ENCODE measurements around the gene MBP.

MBP gene

DNA sequence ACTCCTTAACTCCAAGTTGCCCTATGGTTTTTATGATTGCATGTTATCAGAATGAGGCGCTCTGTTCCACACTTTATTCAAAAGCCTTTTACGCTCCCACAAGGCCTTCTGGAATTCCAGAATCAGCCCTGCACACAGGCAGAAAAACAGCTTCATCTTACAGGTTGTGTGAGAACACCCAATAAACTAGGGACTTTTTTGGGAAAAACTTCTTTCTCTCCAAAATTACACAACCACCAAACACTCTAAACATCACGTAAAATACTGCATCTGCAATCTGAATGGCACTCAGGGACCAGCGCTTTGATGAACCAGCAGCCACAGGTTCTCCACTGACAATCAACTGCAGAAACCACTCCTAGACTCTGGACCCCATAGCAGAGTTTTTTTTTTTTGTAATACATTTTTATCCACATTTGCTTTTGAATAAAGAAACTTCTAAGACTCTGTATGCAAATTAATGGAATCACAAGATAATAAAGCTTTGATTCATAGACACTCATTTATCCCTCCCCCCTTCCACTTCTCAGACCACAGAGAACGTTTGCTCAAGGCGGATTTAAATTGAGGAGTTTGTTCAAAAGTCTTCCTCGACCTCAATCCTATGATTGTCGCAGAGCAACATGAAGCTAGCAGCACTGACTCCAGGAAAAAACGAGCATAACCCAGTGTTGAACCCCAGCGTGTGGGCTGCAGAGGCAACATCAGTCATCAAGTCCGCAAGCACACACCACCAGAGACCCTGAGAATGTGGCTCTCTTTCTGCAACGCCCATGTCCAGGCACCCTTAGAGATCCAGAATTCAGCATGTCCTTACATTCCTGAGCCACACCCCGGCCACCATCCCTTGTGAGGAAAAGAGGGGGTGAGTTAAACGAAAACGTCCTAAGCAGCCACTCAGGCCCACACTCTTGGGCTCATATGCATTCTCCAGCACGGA is 116.5 kb downstream of the MBP start:
- Mint-ChIP-seq H3K4me3 (no peak overlapping the region), H3K27me3 (no peaks in the 10 kb centered on the region), H3K36me3 (ENCODE audit: insufficient read depth) (peaks cover 68% of the 10 kb centered on the region), H3K4me1 (peaks cover 73% of the 10 kb centered on the region), H3K9me3 (no peaks in the 10 kb centered on the region), H3K27ac (ENCODE audit: low read depth) (peak overlapping the region; percentile 63)
- DNase-seq (ENCODE audit: low spot score in 2 of 2) (no peak), ATAC-seq (replicated peaks; ENCODE audit: extremely low read depth, poor library complexity, severe bottlenecking) (no peak)

DNA sequence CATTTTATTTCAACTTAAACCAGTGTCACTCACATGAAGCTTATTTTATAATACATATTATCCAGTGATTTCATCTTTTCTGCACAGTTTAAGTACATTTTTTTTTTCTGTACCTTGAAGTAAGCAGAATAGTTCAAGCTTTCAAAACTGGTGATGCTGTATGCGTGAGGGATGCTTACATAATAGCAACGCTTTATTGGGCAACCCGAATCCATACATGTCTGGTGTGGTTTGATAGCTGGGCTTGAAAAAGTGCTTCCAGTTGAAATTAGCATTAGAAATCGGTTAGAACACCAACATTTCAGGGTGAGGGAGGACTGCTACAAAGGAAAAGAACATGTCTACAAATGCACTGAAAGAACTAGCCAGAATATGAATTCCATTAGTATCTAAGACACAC is 117.4 kb downstream of the MBP start:
- Mint-ChIP-seq H3K27me3 (no peaks in the 10 kb centered on the region), H3K36me3 (ENCODE audit: insufficient read depth) (peaks cover 70% of the 10 kb centered on the region), H3K27ac (ENCODE audit: low read depth) (peak overlapping the region; percentile 5), H3K9me3 (no peaks in the 10 kb centered on the region), H3K4me1 (peaks cover 80% of the 10 kb centered on the region), H3K4me3 (no peak overlapping the region)
- DNase-seq (ENCODE audit: low spot score in 2 of 2) (no peak), ATAC-seq (replicated peaks; ENCODE audit: extremely low read depth, poor library complexity, severe bottlenecking) (no peak)

DNA sequence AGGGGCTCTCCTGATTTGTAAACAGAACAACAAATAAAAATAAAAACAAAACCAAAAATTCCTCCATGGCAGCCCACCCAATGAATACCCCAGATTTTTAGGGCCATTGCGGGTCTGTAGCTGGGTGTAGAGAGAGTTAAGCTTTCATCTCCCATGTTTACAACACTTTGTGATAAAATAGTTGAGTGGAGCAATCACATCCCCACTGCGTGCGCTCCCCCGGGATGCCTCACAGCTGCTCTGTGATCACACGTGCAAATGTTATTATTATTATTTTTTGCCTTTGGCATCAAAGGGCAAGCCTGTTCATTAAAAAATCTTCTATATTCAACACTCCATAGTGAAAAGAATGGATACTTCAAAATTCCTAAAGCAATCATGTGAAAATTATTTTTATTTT is 118.0 kb downstream of the MBP start:
- Mint-ChIP-seq H3K9me3 (no peaks in the 10 kb centered on the region), H3K4me3 (no peak overlapping the region), H3K27me3 (no peaks in the 10 kb centered on the region), H3K27ac (ENCODE audit: low read depth) (no peak overlapping the region), H3K4me1 (peaks cover 80% of the 10 kb centered on the region), H3K36me3 (ENCODE audit: insufficient read depth) (peaks cover 72% of the 10 kb centered on the region)
- no peak for ATAC-seq (replicated peaks; ENCODE audit: extremely low read depth, poor library complexity, severe bottlenecking)
- no peak for DNase-seq (ENCODE audit: low spot score in 2 of 2)

DNA sequence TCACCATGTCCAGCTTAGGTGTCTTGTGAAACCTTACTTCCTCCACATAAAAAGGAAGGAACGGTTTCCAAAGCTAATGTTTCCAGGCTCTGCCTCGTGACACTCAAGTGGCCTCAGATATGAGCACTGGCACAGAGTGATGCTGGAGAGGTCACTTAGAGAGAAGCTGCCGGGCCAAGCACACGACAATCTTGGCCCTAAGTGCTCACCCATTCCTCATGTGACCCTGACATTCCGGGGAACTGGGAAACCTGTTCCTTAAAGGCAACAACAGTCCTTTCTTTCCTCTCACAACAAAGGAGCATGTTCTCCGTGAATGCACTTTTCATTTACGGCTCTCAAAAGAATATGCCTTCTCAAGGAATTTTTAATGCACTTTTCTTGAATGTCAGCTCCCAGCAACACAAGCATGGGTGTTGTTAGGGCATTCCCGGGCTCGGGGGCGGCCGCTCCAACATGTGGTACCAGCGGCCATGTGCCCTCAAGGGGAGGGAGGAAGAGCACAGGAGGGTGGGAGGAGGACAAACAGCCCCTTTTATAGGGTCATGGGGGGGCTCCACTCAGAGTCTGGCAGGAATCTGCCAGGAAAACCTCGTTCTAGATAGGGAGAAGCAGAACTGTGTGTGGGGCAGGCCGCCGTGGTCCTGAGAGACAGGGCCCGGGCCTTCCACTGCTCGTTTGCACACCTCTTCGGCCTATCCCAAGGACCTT is 118.6 kb downstream of the MBP start:
- Mint-ChIP-seq H3K27me3 (no peaks in the 10 kb centered on the region), H3K9me3 (no peaks in the 10 kb centered on the region), H3K4me3 (no peak overlapping the region), H3K4me1 (peaks cover 76% of the 10 kb centered on the region), H3K27ac (ENCODE audit: low read depth) (no peak overlapping the region), H3K36me3 (ENCODE audit: insufficient read depth) (peaks cover 71% of the 10 kb centered on the region)
- ATAC-seq (replicated peaks; ENCODE audit: extremely low read depth, poor library complexity, severe bottlenecking) = no peak
- DNase-seq (ENCODE audit: low spot score in 2 of 2) = no peak

DNA sequence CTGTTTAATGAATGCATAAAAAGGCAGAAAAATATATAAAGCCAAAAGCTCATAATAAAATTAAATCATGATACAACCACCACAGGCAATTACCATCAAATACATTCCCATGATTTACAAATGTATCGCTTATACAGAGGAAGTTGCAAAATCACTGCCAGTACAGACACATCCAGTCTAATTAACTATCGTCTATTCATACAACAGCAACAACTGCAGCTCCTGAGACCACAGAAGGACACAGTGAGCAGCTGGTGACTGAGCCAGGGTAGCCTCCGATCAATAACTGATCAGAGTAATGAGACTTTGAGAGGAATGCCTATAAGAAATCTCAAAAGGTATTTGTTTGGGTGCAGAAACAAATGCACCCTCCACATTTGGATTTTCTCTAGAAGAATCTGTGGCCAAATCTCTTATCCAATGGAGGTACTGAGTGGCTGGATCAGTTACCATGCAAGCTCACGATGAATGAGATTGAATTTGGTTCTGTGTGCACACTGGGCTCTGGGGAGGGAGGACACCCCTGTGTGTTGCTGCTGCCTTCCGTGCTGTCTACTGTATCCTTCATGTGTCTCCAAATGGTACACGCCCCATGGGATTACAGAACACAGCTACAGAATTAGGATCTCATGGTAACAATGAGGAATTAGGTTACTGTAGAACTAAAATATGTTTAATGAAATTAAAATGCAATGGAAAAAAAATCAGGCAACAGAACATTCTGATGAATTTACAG is 119.6 kb downstream of the MBP start:
- no peak for ATAC-seq (replicated peaks; ENCODE audit: extremely low read depth, poor library complexity, severe bottlenecking)
- H3K36me3 Mint-ChIP-seq (ENCODE audit: insufficient read depth) = peaks cover 69% of the 10 kb centered on the region
- no peaks in the 10 kb centered on the region for H3K9me3 Mint-ChIP-seq

DNA sequence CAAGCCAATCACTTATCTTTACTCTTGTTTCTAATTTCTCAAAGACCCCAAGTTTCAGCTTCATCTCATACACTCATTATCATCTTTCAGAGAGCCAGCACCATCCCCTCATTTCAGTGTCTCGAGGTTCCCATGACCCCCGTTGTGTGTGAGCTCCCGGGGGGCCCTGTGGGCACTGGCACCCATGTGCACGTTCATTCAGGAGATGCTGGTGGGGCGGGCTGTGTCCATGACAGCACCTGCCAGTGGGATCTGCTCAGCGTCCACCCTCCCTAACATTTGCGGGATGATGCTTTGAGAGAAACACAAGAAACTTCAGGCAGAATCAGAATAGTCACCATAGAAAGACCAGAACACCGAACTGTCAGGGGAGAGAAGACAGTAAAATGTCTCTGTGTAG is 120.5 kb downstream of the MBP start:
- Mint-ChIP-seq H3K27ac (ENCODE audit: low read depth) (peak overlapping the region; percentile 11), H3K9me3 (no peaks in the 10 kb centered on the region), H3K36me3 (ENCODE audit: insufficient read depth) (peaks cover 70% of the 10 kb centered on the region), H3K4me3 (no peak overlapping the region), H3K4me1 (peaks cover 69% of the 10 kb centered on the region), H3K27me3 (no peaks in the 10 kb centered on the region)
- DNase-seq (ENCODE audit: low spot score in 2 of 2) = no peak
- no peak for ATAC-seq (replicated peaks; ENCODE audit: extremely low read depth, poor library complexity, severe bottlenecking)

More for the DNA sequence above, 119.6 kb downstream of the MBP start:
- H3K4me3 Mint-ChIP-seq = no peak overlapping the region
- H3K27ac Mint-ChIP-seq (ENCODE audit: low read depth) = peak overlapping the region; percentile 11
- H3K4me1 Mint-ChIP-seq = peaks cover 72% of the 10 kb centered on the region
- no peak for DNase-seq (ENCODE audit: low spot score in 2 of 2)
- no peaks in the 10 kb centered on the region for H3K27me3 Mint-ChIP-seq

DNA sequence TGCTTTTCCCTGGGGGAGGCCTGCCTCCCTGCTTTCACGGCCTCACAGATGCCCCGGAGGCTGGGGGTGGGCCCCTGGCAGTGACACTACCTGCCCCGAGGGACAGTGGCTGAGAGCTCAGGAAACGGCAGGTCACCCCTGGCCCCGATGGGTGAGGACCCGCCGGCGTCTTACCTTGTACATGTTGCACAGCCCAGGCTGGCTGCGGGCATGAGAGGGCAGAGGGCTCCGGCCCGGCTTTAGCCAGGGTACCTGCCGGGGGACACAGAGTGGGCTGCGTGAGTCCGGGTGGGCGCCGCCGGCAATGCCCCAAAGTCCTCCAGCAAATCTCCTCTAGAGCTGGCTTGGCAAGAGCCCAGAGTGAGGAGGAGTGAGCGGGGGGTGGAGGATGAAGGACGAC is 122.9 kb downstream of the MBP start:
- Mint-ChIP-seq H3K27me3 (no peaks in the 10 kb centered on the region), H3K4me3 (no peak overlapping the region), H3K36me3 (ENCODE audit: insufficient read depth) (peaks cover 61% of the 10 kb centered on the region), H3K4me1 (peaks cover 74% of the 10 kb centered on the region), H3K9me3 (no peaks in the 10 kb centered on the region), H3K27ac (ENCODE audit: low read depth) (peak overlapping the region; percentile 1)
- ATAC-seq (replicated peaks; ENCODE audit: extremely low read depth, poor library complexity, severe bottlenecking) = no peak
- no peak for DNase-seq (ENCODE audit: low spot score in 2 of 2)

DNA sequence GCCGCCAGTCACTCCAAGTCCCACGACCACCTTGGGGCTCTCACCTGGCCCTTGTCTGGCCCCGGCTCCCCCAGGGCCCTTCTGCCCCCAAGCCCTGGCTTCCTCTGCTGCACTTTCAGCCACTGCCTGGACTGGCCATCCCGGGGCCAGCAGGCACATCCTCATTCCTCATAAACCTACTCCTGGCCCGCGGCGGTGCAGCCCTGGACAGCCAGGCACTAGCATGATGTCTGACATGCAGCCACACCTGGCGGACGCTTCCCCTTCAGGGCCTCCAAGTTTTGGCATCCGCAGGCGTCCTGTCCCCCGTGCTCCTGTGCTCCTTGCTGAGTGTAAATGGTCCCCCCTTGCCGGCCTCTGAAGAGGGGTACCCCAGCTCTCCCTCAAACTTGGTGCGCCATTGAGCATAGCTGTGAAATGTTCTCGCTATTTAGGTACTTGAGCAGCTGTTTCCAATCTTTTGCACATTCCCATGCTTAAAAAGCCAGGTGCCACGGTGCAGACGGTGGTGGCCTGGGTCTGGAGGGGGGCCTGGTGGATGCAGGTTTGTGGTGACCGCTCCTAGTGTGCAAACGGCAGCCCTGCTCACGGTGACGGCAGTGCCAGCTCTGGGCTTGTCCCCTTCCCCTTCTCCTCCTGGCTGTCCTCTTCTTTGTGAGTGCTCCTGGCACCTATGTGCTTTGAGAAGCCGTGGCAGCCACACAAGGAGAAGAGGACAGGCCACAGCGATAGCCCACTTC is 123.8 kb downstream of the MBP start:
- H3K9me3 Mint-ChIP-seq = no peaks in the 10 kb centered on the region

DNA sequence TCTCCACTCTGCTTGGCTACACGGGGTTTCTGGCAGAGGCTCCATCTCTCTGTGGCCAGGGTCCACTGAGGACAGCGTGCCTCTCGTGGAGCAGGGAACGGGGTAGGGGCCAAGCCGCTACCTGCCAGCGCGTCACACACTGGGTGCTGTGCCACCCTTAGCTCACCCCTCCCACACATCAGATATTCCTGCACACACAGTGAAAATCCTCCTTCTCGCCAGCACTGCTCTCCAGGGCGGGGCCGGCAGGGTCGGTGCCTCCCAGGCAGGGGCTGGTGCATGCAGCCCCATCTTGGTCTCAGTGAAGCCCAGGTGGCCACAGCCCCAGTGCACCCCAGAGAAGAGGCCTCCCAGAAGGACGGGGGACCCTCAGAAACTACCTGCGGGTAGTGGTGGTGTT is 124.6 kb downstream of the MBP start:
- Mint-ChIP-seq H3K9me3 (no peaks in the 10 kb centered on the region), H3K36me3 (ENCODE audit: insufficient read depth) (peaks cover 50% of the 10 kb centered on the region), H3K27ac (ENCODE audit: low read depth) (no peak overlapping the region), H3K4me3 (no peak overlapping the region), H3K27me3 (no peaks in the 10 kb centered on the region), H3K4me1 (peaks cover 63% of the 10 kb centered on the region)
- DNase-seq (ENCODE audit: low spot score in 2 of 2) = no peak
- ATAC-seq (replicated peaks; ENCODE audit: extremely low read depth, poor library complexity, severe bottlenecking) = no peak

More for the DNA sequence above, 123.8 kb downstream of the MBP start:
- peaks cover 54% of the 10 kb centered on the region for H3K36me3 Mint-ChIP-seq (ENCODE audit: insufficient read depth)
- H3K4me3 Mint-ChIP-seq = no peak overlapping the region
- H3K4me1 Mint-ChIP-seq = peaks cover 70% of the 10 kb centered on the region
- H3K27ac Mint-ChIP-seq (ENCODE audit: low read depth) = peak overlapping the region; percentile 67
- no peaks in the 10 kb centered on the region for H3K27me3 Mint-ChIP-seq
- ATAC-seq (replicated peaks; ENCODE audit: extremely low read depth, poor library complexity, severe bottlenecking) = no peak
- DNase-seq (ENCODE audit: low spot score in 2 of 2) = no peak

DNA sequence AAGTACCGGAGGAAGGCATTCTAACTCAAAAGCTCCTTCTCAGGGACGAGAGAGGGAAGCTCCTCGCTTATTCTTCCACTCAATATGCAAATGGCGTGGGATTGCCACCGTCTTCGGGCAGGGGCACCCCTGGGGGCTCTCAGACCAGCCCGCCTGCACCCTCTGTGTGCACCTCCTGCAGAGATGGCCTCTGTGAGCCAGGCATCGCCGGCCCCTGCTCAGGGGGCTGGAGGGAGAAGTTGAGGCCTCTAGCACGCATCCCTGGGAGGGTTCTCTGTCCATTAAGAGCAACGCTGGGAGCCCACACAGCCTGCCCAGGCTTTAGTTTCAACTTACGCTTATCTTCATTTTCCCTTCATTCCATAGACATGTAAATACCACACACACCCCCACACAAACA is 125.3 kb downstream of the MBP start:
- Mint-ChIP-seq H3K36me3 (ENCODE audit: insufficient read depth) (peaks cover 45% of the 10 kb centered on the region), H3K4me3 (no peak overlapping the region), H3K4me1 (peaks cover 63% of the 10 kb centered on the region), H3K27ac (ENCODE audit: low read depth) (no peak overlapping the region), H3K27me3 (no peaks in the 10 kb centered on the region), H3K9me3 (no peaks in the 10 kb centered on the region)
- ATAC-seq (replicated peaks; ENCODE audit: extremely low read depth, poor library complexity, severe bottlenecking) (no peak), DNase-seq (ENCODE audit: low spot score in 2 of 2) (no peak)

DNA sequence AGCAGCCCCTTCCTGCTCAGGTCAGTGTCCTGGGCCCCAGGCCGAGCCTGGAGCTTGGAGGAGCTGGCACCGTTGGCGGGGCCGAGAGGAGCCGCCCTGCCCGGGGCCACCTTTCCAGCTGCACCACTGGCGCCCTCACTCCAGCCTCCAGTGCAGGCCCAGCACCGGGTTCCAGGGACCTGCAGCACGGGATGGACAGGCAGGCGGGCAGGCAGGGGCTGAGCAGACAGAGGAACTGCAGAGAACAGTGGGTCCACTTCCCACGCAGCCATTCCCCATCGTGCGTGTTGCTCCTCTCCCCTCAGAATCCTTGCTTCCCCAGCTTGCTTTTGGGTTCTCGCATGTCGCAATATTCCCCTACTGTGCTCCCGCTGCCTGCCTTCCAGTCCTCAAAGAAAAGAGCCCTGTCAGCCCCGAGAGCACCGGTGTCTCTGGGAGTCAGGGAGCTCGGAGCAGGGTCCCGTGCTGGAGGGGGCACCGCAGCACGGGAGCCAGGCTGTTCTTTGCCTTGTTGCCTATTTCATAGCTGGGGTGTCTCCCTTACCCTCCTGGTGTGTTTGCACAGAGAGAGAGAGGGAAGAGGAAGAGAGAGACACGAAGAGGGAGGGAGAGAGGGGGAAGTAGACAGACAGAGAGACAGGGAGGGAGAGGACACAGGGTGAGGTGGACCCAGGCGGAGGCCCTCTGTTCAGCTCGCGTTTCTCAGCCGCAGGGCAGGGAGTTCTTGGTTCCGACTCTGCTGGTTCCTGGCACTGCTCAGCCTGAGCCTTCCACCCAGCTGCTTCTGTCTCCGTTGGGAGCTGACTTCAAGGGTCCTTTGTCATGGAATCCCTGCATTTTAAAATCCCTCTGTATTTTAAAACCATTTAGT is 126.0 kb downstream of the MBP start:
- H3K27me3 Mint-ChIP-seq = no peaks in the 10 kb centered on the region
- H3K4me3 Mint-ChIP-seq = no peak overlapping the region
- DNase-seq (ENCODE audit: low spot score in 2 of 2) (no peak), ATAC-seq (replicated peaks; ENCODE audit: extremely low read depth, poor library complexity, severe bottlenecking) (no peak)
- H3K9me3 Mint-ChIP-seq = no peaks in the 10 kb centered on the region
- peaks cover 56% of the 10 kb centered on the region for H3K4me1 Mint-ChIP-seq
- H3K27ac Mint-ChIP-seq (ENCODE audit: low read depth) = peak overlapping the region; percentile 59
- peaks cover 38% of the 10 kb centered on the region for H3K36me3 Mint-ChIP-seq (ENCODE audit: insufficient read depth)

Data from central memory CD8-positive, alpha-beta T cell (primary cell).